ENCODE measurements around the gene BCL7B.

BCL7B gene

DNA sequence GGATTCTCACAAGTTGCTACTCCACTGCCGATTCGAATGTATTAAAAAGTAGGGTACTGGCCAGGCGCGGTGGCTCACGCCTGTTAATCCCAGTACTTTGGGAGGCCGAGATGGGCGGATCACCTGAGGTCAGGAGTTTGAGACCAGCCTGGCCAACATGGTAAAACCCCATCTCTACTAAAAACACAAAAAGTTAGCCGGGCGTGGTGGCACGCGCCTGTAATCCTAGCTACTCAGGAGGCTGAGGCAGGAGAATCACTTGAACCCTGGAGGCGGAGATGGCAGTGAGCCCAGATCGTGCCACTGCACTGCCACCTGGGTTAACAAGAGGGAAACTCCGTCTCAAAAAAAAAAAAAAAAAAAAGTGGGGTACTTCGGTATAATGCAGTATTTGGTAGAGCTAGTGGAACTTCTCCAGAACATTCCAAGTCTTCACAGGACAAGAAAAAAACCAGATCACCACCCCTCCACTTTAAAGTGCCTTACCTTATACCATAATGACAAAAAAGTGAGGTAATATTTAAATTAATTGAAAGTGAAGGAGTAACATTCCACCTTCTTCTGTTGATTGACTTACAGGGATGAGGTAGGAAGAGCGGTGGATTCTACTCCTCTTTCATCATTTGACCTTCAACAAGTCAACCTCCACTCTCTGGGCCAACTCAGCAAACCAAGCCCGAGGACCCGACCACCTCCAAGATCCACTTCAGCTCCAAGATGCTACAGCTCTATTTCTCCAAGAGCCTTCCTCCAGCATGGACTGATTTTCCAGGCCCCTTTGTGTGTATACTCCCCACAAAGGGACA, 37.4 kb downstream of the BCL7B start:
- Histone ChIP-seq H3K4me3 (peak overlapping the region; percentile 93), H3K27ac (peak overlapping the region; percentile 84 to 96)
- no peak for DNase-seq (ENCODE audit: low spot score)
- TF ChIP-seq CTCF (IDR thresholded peaks at IDR 0.05), result no peak

- Histone ChIP-seq H3K27ac (no peak overlapping the region), H3K4me3 (peak overlapping the region; percentile 93)
- no peak for TF ChIP-seq CTCF (IDR thresholded peaks at IDR 0.05)
- no peak for DNase-seq (ENCODE audit: low spot score)
These were observed 39.0 kb downstream of the BCL7B start for GRCh38 chr7:73518470-73518869.

GRCh38 chr7:73517241-73517995, 40.1 kb downstream of the BCL7B start:
- no peak overlapping the region for H3K27ac ChIP-seq
- no peak overlapping the region for H3K4me3 ChIP-seq
- DNase-seq (ENCODE audit: low spot score), result no peak
- TF ChIP-seq CTCF (IDR thresholded peaks at IDR 0.05), result no peak

DNA sequence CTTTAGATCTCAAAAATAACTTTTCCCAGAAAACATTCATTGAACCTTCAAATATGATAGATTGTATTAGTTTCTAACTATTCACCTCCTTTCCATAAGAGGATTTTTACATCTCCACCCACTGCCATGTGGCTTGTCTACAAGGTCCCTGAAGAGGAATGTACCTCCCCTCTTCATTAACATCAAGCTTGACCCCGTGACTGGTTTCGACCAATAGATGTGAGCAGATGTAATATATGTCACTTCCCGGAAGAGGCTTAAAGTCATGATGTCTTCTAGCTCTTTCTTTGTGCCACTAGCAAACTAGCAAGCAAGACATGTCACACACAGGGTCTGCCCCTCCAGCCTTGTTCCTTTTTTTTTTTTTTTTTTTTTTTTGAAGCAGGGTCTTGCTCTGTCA, 42.3 kb downstream of the BCL7B start:
- no peak overlapping the region for H3K4me3 ChIP-seq
- no peak for TF ChIP-seq CTCF (IDR thresholded peaks at IDR 0.05)
- H3K27ac ChIP-seq, result no peak overlapping the region
- DNase-seq (ENCODE audit: low spot score), result no peak

GRCh38 chr7:73512018-73512780, 45.3 kb downstream of the BCL7B start:
- TF ChIP-seq CTCF (IDR thresholded peaks at IDR 0.05), result no peak

DNA sequence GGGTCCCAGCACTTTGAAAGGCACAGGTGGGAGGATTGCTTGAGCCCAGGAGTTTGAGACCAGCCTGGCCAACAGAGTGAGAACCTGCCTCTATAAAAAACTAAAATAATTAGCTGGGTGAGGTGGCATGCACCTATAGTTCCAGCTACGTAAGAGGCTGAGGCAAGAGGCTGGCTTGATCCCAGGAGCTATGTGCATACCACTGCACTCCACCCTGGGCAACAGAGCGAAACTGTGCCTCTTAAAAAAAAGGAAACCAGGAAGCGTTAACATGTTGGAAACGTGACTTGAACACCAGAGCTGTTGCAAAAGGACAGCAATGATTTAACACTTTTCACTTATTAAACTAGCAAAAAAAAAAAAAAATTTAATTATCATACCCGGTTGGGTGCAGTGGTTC, 48.0 kb downstream of the BCL7B start:
- Histone ChIP-seq H3K27ac (no peak overlapping the region), H3K4me3 (no peak overlapping the region)
- DNase-seq (ENCODE audit: low spot score), result no peak
- TF ChIP-seq CTCF (IDR thresholded peaks at IDR 0.05), result no peak

More at GRCh38 chr7:73512018-73512780, 45.3 kb downstream of the BCL7B start:
- no peak for DNase-seq (ENCODE audit: low spot score)
- H3K27ac ChIP-seq, result no peak overlapping the region
- H3K4me3 ChIP-seq, result no peak overlapping the region
